NCI-H510A treated with DMSO at 0.1 percent for 48 hours (cell line): Measurements from ENCODE around the gene GIT2.
"Not testable (repeated sequence)": the region's sequence is repeated elsewhere in the genome, so short reads cannot be mapped to it uniquely, and the experiment has no call there.

Experiments
- DNase-seq: peaks from one replicate; lab custom pipeline; 2025; lab: John Stamatoyannopoulos, UW

Gene GIT2

DNA sequence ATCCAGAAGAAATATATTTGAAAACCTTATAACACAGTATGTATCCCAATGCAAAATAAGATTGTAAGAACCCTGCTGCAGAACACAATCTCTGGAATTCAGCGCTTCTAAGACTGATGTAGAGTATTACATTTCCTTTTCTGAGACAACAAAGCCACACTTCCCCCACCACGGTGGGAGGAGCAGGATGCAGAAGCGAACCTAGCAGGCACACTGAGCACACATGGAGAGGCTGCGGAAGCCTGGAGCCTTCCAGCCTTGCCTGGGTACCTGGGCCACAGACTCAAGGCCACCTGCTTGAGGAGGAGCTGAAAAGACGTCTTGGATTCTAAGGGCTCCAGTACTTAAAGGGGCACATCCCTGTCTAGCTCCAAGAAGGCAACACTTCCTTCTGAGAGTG, 49.7 kb downstream of the GIT2 start:
- no peak for DNase-seq

DNA sequence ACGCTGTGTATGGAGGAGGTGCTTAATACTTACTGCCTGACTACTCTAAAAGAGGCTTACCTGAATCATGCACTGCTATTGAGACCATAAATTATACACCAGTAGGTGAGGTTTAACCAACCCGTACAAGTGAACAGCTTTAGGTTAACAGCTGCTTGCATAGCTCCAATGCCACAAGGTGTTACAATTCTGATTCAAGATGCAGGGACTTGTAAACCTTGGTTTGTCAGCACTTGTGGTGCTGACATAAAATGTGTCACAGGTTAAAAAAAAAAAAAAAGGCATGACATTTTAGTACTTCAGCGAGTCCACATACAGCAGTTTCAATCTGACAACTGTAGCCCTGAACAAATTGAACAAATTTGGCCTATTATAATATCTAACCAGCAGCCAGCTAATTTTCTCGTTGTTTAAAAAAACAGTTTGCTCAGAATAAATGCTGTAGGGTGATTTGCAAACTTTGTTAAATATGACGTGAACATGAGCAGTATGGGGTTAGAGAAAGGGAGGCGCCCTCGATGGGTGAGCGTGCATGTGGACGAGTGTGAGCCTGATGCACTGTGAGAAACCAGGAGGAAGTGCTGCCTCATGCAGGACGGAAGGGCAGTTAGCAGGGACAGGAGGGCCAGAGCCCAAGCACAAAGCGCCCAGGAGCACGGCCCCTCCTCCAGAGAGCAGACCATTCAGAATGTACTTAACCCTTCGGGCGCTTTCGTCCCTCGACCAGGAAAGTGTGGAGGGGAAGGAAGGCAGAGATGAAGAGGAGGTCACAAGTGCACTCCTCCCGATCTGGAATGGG, 51.4 kb downstream of the GIT2 start:
- no peak for DNase-seq

DNA sequence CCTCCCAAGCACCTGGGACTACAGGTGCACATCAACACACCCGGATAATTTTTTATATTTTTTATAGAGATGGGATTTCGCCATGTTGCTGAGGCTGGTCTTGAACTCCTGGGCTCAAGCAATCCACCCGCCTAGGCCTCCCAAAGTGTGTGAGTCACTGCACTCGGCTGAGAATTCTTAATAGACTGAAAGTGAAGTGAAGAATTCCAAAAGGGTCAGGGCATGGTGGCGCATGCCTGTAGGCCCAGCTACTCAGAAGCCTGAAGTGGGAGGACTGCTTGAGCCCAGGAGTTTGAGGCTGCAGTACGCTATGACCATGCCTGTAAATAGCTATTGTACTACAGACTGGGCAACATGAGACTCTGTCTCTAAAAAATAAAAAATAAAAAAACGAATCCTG, 52.4 kb downstream of the GIT2 start:
- no peak for DNase-seq

DNA sequence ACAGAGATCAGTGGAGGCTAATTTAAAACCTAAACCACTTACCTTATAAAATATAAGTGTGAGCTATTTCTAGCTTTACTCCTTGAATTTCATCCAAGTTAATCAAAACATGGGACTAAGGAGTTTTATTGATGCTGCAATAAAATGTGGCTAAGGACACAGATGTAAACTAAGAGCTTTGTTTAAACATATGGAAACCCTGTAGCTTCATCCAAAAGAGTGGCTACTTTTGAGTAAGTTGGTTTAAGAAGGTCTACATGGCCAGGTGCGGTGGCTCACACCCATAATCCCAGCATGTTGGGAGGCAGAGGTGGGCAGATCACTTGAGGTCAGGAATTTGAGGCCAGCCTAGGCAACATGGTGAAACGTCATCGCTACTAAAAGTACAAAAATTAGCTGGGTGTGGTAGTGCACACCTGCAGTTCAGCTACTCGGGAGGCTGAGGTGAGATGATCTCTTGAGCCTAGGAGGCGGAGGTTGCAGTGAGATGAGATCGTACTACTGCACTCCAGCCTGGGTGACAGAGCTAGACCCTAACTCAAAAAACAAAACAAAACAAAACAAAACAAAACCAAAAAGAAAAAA, 55.7 kb downstream of the GIT2 start:
- DNase-seq = no peak

DNA sequence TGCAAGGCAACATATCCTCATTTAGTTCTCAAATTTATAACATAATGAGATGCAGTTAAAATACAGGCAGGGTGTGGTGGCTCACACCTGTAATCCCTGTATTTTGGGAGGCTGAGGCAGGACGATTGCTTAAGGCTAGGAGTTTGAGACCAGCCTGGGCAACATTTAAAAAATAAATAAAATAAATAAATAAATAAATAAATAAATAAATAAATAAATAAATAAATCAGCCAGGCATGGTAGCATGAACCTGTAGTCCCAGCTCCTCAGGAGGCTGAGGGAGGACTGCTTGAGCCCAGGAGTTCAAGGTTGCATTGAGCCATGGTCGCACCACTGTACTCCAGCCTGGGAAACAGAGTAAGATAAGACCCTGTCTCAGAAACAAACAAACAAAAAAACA, 56.7 kb downstream of the GIT2 start:
- no peak for DNase-seq

DNA sequence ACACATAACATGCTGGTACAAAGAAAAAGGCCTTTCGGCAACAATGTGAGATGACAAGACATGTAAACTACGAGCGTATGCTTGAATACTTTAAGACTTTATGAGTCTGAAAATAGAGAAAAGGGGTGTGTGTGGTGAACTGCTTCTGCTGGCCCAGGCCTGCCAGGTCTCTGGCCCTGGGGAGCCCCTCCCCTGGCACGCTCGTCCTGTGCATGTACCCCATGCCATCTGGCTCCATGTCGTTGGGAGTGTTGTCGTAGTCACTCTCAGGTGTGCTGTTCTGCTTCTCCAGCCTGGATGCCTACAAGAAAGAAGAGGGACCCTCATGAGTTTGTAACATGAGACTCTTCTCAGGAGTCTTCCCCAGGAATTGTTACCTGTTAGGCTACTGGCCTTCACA, 57.2 kb downstream of the GIT2 start:
- no peak for DNase-seq

DNA sequence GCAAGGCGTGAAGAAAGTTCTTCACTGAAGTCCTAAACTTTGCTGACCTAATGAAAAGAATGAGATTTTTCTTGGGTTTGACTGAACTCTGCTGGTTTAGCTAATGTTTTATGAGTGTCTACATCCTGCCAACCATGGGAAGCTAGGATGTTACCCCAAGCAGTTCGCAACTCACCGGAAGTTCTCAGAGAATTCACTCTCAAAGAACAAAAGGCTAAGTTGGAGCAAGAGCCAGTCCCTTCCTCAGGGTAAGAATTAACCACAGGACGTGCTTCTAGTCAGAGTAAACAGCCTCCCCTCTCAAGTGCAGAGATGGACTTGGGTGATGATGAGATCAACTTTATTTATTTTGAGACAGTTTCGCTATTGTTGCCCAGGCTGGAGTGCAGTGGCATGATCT, 58.8 kb downstream of the GIT2 start:
- no peak for DNase-seq

DNA sequence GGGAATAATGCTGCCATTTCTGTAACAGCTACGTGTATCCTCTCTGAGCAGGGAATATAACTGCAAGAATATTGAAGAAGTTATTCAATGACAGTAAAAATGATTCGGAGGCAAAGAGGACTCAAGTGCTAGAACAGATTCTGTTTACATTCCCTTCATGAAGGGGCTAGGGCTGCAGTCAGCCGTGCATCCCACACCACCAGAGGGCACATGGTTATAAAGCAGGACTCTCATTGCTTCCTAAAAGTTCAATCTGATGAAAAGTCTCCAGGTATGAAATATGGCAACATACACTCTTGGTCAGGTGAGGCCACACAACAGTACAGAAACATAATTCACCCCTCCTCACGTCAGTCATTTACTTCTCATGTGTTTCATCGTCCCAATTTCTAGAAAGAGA, 62.1 kb downstream of the GIT2 start:
- DNase-seq = peak; percentile 23

DNA sequence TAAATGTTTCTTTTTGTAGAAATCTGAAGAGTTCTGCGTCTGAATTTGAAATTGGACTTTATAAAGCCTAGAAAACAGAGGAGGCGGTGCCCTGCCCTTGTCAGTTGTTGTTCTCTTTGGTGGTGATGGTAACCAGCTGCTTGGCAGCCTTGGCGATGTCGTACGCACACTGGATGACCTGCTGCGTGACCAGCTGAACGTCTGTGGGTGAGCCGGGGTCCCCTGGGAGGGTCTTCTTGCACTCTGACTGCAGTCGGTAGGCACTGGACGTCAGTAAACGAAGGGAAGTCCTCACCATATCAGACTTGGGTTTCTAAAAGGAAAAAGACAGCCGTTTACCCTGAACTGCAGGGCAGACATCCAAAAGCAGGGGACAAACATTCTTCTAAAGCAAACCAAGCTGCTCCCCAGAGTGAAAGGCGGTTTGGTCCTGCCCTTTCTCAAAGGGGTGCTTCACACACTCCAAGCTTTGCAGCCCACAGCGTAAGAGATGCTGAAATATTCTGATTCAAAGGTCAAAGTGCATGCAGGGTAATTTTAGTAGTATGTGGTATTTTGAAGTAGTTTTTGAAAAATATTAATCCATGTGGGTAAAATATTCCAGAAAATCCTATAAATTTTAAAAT, 63.2 kb downstream of the GIT2 start:
- DNase-seq = no peak

DNA sequence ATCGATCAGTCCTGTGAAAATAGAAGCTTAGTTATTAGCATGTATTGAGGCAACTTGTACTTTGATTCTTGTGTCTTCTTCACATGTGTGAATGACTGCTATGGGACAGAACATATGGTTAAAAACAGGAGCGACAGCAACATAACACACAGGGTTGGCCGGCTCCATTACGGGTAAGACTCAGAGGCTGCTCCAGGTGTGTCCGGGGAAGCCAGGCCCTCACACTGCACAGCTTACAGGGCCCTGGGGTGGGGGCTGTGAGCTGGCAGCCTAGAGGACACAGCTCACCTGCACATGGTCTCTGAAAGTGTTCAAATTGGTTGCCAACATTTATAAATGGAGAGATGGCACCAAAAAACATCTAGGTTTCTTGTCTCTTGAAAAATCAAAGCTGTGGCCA, 65.0 kb downstream of the GIT2 start:
- DNase-seq = no peak

DNA sequence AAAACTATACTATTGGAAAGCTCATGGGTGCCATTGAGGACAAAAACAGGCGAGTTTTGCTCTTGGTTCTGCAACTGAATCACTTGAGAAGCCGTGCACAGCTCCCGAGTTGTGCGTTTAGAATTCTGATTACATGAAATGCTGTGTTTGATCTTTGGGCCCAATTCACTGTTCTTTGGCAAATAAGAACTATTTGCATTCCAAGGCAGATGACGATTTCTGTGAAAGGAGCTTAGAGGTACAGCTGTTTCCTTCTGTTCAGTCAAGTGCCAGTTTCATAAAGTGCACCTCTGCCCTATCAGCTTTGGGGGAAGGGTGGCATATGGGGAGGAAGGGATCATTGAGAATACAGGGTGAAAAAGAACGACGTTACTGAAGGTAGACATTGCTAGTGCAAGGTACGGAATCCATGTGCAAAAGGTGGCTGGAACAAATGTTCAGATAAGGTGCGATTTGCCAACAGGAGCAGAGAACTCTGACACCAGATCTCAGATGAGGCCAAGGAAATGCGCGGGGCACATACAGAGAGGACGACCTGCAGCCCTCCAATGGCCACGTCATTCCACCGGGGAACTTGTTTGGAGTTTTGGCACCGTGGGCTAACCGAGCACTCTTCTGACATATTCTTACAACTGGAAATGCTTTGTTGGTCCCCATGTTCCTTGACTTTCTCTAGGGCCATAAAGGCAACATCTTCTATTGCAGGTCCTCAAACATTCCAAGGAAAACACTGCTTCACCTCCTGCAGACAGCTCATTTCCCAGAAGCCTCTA, 66.0 kb downstream of the GIT2 start:
- no peak for DNase-seq

DNA sequence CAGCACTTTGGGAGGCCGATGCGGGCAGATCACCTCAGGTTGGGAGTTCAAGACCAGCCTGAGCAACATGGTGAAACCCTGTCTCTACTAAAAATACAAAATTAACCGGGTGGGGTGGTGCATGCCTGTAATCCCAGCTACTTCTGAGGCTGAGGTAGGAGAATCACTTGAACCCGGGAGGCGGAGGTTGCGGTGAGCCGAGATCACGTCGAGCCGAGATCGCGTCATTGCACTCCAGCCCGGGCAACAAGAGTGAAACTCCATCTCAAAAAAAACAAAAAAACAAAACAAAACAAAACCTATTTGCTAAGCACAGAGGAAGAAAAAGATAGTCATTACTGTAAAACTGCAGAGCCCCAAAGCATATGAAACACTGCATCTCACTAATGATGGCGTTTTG, 66.8 kb downstream of the GIT2 start:
- DNase-seq = not testable (repeated sequence)

DNA sequence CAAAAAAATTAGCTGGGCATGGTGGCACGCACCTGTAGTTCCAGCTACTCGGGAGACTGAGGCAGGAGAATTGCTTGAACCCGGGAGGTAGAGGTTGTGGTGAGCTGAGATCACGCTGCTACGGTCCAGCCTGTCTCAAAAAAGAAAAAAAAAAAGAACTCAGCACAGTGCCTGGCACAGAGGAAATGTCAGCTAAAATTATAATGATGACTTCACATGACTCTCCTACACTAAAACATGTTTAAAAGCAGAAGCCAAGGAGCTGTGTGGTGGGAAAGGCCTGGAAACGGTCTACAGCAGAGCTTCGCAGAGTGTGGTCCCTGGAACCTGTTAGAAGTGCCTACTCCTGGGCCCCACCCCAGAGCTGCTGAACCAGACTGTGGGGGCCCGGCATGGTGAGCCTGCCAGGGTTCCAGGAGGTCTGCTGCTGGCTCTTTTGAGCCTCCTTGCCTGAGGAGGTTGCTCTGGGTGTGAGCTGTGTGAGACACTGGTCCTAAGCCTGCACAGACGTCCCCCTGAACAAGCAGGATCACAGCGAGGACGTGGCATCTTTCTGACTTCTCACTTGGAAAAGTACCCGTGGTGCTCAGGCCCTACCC, 68.0 kb downstream of the GIT2 start:
- DNase-seq = no peak

DNA sequence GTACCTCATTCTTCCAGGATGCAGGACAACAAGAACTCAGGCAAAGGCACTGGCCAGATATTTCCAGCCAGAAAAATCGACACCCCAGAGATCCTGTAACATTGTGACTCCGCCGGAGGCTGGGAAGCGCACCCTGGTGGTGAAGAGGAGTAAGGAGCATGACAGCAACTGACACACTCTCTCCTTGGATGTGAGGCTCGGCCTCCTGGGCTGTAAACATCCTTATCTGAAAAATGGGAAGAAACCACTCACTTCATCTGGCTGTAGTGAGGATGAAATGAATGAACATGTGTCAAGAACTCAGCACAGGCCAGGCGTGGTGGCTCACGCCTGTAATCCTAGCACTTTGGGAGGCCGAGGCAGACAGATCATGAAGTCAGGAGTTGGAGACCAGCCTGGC, 68.5 kb downstream of the GIT2 start:
- DNase-seq = peak; percentile 14

DNA sequence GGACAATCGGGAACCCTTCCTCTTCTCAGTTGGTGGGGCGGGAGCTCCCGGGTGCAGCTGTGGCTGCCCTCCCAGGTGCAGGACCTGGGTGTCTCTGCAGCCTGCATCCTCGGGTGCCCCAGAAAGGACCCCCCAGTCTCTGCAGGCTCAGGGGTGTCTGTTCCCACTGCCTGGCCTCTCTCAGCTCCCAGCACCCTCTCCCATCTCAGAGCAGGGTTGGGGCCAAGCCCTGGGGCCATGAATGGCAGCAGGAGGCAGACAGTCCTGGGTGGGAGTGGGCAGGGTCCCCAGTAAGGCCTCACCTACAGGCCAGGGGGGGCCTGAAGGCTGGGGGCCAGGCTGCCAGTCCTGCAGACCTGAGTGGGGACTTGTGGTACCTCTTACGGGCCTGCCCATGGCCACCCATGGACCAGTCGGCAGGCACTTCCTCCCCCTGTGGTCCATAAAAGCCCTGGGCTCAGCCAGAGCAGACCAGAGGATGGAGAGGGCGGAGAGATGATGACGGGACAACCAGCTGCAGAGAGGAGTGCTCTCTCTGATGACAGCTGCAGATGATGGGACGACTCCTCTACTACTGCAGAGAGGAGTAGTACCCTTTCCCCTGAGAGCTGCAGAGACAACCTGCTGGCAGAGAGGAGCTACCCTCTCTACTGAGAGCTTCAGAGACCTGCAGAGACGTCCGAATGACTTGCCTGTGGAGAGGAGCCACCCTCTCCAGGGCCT, 69.5 kb downstream of the GIT2 start:
- DNase-seq = no peak

DNA sequence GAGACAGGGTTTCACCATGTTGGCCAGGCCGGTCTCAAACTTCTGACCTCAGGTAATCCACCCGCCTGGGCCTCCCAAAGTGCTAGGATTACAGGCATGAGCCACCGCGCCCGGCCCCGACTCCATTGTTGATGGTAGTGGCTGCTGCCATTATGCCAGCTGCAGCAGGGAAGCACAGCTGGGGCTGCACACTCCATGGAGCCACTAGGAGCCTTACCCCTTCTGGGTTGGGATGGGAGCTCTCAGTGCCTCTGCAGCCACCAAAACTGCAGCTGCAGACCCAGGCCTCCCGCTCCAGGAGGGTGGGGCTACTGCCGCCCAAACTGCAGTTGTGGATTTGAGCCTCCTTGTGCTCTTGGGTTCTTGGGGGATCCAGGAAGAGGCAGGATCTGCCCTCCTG, 70.2 kb downstream of the GIT2 start:
- DNase-seq = no peak

DNA sequence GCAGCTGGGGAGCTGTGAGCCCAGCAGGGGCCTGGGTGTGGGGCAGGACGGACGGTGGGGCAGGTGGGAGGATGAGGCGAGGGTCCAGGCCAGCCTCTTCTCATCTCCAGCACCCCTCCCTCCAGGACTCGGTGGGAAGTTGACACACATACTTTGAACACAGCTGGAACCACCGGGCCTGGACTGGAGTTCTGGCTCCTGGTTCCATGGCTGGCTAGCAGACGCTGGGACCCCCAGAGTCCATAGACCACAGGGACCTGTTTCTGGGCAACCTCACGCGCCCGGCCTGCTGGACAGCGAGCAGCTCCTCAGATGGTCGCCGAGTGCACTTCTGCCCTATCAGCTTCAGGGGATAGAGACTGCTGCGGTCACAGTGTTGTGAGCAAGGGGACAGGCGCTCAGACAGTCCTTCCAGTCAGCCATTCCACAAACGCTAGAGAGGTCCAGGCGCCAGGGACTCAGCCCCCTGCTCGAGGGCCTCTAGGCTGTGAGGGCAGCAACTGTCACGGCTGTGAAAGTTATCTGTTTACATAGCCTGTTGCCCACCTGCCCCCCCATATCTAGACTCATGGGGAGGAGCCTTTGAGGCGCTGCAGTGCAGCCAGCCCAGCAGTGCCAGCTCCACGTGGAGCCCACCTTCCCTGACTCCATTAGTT, 70.9 kb downstream of the GIT2 start:
- no peak for DNase-seq

DNA sequence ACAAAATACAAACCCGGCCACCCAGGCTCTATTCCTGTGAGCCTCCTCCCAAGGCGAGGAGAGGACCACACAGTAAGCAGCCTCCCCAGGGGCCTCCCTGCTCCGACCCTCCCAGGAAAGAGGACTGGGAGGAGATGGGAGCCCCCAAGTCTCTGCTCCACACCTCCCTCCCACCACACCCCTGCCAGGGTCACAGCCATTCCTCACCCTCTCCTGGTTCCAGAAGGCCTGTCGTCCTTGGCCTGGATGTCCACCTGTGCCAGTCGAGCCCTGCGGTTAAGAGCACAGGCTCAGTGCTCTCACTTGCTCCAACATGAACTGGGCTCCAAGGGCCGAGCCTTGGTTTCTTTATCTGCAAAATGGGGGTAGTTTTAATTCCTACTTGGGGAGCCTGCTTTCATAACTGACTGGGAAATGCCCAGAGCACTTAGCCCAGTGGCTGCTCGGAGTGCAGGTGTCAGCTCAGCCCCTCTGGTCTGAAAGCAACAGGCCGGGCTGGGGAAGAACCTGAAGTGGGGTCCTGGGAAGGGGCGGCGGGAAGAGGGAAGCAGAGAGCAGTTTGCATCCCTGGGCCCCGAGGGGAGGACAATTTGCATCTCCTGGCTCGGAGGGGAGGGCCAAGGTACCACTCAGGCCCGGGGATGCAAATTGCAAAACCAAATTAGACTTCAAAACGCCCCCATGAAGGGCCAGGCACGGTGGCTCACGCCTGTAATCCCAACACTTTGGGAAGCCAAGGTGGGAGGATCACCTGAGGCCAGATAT, 72.5 kb downstream of the GIT2 start:
- DNase-seq = no peak

DNA sequence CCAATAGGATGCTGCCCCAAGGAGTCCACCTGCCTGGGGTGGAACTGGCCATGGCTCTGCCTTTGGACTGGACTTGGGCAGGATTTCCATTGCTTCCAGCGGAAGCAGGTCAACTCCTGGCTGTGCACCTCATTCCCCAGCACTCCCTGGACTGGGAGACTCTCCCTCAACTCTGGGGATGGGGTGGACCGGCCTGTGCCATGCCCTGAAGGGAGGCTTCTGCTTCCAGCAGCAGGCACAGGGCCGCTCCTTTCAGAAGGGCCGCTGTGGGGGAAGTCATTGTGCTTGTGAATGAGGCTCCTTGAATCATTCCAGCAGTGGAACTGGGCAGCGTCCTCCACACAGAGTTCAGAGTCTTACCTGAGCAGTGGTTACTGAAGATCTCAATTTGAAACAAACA, 73.1 kb downstream of the GIT2 start:
- no peak for DNase-seq

DNA sequence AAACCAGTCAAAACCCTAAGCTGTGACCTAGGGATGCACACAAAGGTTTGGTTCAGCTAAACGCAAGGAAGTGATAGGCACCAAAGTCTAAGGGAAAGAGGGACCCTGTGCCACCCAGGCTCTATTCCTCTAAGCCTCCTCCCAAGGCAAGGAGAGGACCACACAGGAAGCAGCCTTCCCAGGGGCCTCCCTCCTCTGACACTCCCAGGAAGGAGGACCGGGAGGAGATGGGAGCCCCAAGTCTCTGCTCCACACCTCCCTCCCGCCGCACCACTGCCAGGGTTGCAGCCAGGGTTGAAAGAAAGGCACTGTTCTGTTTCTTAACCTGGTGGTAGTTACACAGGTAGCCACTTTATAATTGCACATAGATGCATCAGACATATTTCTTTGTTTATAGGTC, 74.2 kb downstream of the GIT2 start:
- no peak for DNase-seq
